H1 (cell line): ENCODE results near the gene OCSTAMP. TPM values are rescaled to one million over a fixed set of nuclear protein-coding genes. Genes with fewer than 3 reads are reported as not detected.

Experiments used
- CBX8 ChIP-seq: fragments of 300-800, 300-1000 bp; sonication (generic); IDR thresholded peaks from 2 replicates; pipeline ENCODE4 v1.7.1; 2016; ENCODE audit warnings: low read depth, low read length, borderline replicate concordance
- CHD7 ChIP-seq: fragments of 300-600 bp; sonication (generic); IDR thresholded peaks from 2 replicates; pipeline ENCODE4 v1.7.1; 2012; ENCODE audit warnings: low read length, moderate library complexity, mild to moderate bottlenecking, inconsistent platforms; ENCODE audit not compliant: insufficient replicate concordance
- SRF ChIP-seq: IDR thresholded peaks from 2 replicates; pipeline ENCODE4 v1.6.1; 2011; ENCODE audit warnings: mild to moderate bottlenecking, low read depth, low read length, moderate library complexity
- polyA plus RNA-seq, 7 experiments: library from polyadenylated mRNA; depleted of rRNA in 3 of 7; stranded (reverse) in 5 of 7; unstranded in 2 of 7; fragments of >200 nt in 5 of 7; fragments of 200-250 nt in 2 of 7; gene quantifications; 1 replicate in 5 of 7; 2 replicates in 1 of 7; 4 replicates in 1 of 7; pipeline versions ENCODE4 v1.2.1 to v1.2.3, GENCODE V29; 2011 to 2013; ENCODE audit warnings: missing spikeins in 2 of 7, mixed read lengths in 2 of 7
- total RNA-seq: library from RNA; stranded (reverse); fragmentation: NEBNext Ultra II Directional; extraction: Animal tissue kit (Norgen Biotek cat#: 25700); gene quantifications from 2 replicates; pipeline ENCODE4 v1.2.1, GENCODE V29; 2021

OCSTAMP gene
- total and polyA plus RNA-seq, 2 of the 8 experiments (the other 6 are each of a cell fraction or from before 2014, with no cell fraction given) = 0.09 to 0.13 TPM

DNA sequence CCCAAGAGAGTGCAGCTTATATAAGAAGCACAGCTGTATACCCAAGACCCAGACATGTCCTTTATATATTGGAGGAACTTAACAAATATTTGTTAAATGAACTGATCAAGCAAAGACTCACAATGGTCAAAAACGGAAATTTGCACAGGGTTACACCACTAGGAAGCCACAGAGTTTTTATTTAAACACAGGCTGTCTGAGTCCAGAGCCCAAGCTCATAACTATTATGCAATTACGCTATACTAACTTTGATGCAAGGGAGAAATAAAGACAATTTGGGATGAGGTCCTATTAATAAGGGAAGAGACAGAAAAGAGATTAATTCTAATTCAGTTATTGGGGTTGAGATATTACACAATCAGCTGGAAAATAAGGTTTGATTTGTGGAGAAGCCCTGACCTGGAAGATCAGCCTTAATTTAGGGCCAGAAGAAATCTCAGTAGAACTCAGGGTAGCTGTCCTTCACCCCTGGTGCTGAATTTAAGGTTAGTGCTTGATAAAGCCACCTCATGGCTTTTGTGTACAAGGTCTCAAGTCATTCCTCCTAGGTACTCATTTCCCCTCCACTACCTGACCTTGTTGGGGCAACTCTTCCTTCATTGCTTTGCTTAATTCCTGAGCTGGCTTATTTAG lies 26.6 kb downstream of the OCSTAMP start (continued):
- no peak for TF ChIP-seq CHD7
- no peak for TF ChIP-seq CBX8
- TF ChIP-seq SRF = no peak
